HepG2 (cell line): ENCODE measurements around the gene SWSAP1. TPM values are rescaled to one million over a fixed set of nuclear protein-coding genes. Genes with fewer than 3 reads are reported as not detected.
A peak's percentile ranks its signal among the peaks of the same experiment; 100 is the strongest.

ENCODE experiments used
- CAMTA2 ChIP-seq: sonication (generic); formaldehyde crosslinking; IDR thresholded peaks from 2 replicates; pipeline ENCODE4 v1.4.0; 2020; ENCODE audit warnings: mild to moderate bottlenecking, missing genetic modification reagents, borderline replicate concordance
- CEBPB ChIP-seq: IDR thresholded peaks from 2 replicates; pipeline ENCODE4 v1.6.1; 2011; ENCODE audit warnings: low read depth, low read length, improper control_type of control experiment, borderline replicate concordance
- DR1 ChIP-seq: sonication (generic); formaldehyde crosslinking; IDR thresholded peaks from 2 replicates; pipeline ENCODE4 v1.8.0; 2021; ENCODE audit warnings: mild to moderate bottlenecking, missing genetic modification reagents, inconsistent platforms
- JUNB ChIP-seq: sonication (generic); formaldehyde crosslinking; IDR thresholded peaks from 2 replicates; pipeline ENCODE4 v1.8.0; 2022; ENCODE audit warnings: missing genetic modification reagents, mild to moderate bottlenecking, borderline replicate concordance
- KMT2A ChIP-seq: sonication (generic); formaldehyde crosslinking; IDR thresholded peaks from 2 replicates; pipeline ENCODE4 v1.4.0; 2020; ENCODE audit warnings: missing genetic modification reagents
- MTF1 ChIP-seq: sonication (generic); formaldehyde crosslinking; IDR thresholded peaks from 2 replicates; pipeline ENCODE4 v1.5.0; 2020; ENCODE audit warnings: missing genetic modification reagents
- NR2F6 ChIP-seq, 2 experiments: IDR thresholded peaks; 2 replicates each; pipeline ENCODE4 v1.6.1; 2016; ENCODE audit warnings: antibody characterized with exemption in 1 of 2, mild to moderate bottlenecking in 1 of 2
- SMARCE1 ChIP-seq: fragments of 450-650 bp; IDR thresholded peaks from 2 replicates; pipeline ENCODE4 v1.6.1; 2017; ENCODE audit warnings: borderline replicate concordance
- SNAPC2 ChIP-seq: sonication (generic); formaldehyde crosslinking; IDR thresholded peaks from 2 replicates; pipeline ENCODE4 v1.8.1; 2022; ENCODE audit warnings: mild to moderate bottlenecking, missing genetic modification reagents
- SNRNP70 ChIP-seq: fragments of 200-400 bp; formaldehyde crosslinking; IDR thresholded peaks from 2 replicates; pipeline ENCODE4 v1.6.1; 2017; ENCODE audit warnings: mild to moderate bottlenecking, low read depth, low read length, moderate library complexity
- SPEN ChIP-seq: sonication (generic); formaldehyde crosslinking; IDR thresholded peaks from 2 replicates; pipeline ENCODE4 v1.5.1; 2020; ENCODE audit warnings: low read depth, mild to moderate bottlenecking, missing genetic modification reagents
- SRSF9 ChIP-seq: fragments of 200-400 bp; formaldehyde crosslinking; IDR thresholded peaks from 2 replicates; pipeline ENCODE4 v1.6.1; 2018; ENCODE audit warnings: borderline replicate concordance, mild to moderate bottlenecking, low read depth, low read length; ENCODE audit not compliant: insufficient read depth, poor library complexity, severe bottlenecking
- SSRP1 ChIP-seq: IDR thresholded peaks from 2 replicates; pipeline ENCODE4 v1.6.1; 2016; ENCODE audit warnings: control low read depth
- ZFP62 ChIP-seq: sonication (generic); formaldehyde crosslinking; IDR thresholded peaks from 2 replicates; pipeline ENCODE4 v1.4.0; 2020; ENCODE audit warnings: missing genetic modification reagents
- ZNF724P ChIP-seq: sonication (generic); formaldehyde crosslinking; IDR thresholded peaks from 2 replicates; pipeline ENCODE4 v1.8.0; 2022; ENCODE audit warnings: missing genetic modification reagents, borderline replicate concordance
- ZZZ3 ChIP-seq: sonication (generic); formaldehyde crosslinking; IDR thresholded peaks from 2 replicates; pipeline ENCODE4 v1.4.0; 2020; ENCODE audit warnings: missing genetic modification reagents, mild to moderate bottlenecking, borderline replicate concordance
- polyA plus RNA-seq, 8 experiments: library from polyadenylated mRNA; depleted of rRNA in 3 of 8; stranded (reverse) in 7 of 8; unstranded in 1 of 8; fragments of >200 nt; fragmentation: Illumina TruSeq in 4 of 8; extraction: Trizol in 4 of 8; gene quantifications; 2 replicates each; pipeline versions ENCODE4 v1.2.1 to v1.2.3, GENCODE V29; 2011 to 2016; ENCODE audit warnings: low read depth in 4 of 8, missing spikeins in 1 of 8, mixed read lengths in 1 of 8; ENCODE audit not compliant: insufficient read depth in 1 of 8
- total RNA-seq, 5 experiments: library from RNA; depleted of rRNA; stranded (reverse); fragments of >200 nt; fragmentation: Illumina TruSeq; extraction: Trizol; gene quantifications; 2 replicates each; pipeline ENCODE4 v1.2.3, GENCODE V29; 2016; ENCODE audit warnings: low read depth in 1 of 5
- TF ChIP-seq, protein P1 (sequence below): fragments of 450-650 bp; IDR thresholded peaks from 2 replicates; pipeline ENCODE4 v1.6.1; 2017
- TF ChIP-seq, protein P2 (sequence below): sonication (generic); formaldehyde crosslinking; IDR thresholded peaks from 2 replicates; pipeline ENCODE4 v1.5.0; 2020; ENCODE audit warnings: missing genetic modification reagents, mild to moderate bottlenecking, borderline replicate concordance
- TF ChIP-seq, protein P3 (sequence below): IDR thresholded peaks from 2 replicates; pipeline ENCODE4 v1.4.0; 2020; ENCODE audit warnings: mild to moderate bottlenecking, missing genetic modification reagents
- TF ChIP-seq, protein P4 (sequence below): sonication (generic); formaldehyde crosslinking; IDR thresholded peaks from 2 replicates; pipeline ENCODE4 v1.4.0; 2020; ENCODE audit warnings: missing genetic modification reagents

SWSAP1 gene
- total and polyA plus RNA-seq, 2 of the 13 experiments (the other 11 are each of a cell fraction or from before 2014, with no cell fraction given) = 2.7 to 3.3 TPM

DNA sequence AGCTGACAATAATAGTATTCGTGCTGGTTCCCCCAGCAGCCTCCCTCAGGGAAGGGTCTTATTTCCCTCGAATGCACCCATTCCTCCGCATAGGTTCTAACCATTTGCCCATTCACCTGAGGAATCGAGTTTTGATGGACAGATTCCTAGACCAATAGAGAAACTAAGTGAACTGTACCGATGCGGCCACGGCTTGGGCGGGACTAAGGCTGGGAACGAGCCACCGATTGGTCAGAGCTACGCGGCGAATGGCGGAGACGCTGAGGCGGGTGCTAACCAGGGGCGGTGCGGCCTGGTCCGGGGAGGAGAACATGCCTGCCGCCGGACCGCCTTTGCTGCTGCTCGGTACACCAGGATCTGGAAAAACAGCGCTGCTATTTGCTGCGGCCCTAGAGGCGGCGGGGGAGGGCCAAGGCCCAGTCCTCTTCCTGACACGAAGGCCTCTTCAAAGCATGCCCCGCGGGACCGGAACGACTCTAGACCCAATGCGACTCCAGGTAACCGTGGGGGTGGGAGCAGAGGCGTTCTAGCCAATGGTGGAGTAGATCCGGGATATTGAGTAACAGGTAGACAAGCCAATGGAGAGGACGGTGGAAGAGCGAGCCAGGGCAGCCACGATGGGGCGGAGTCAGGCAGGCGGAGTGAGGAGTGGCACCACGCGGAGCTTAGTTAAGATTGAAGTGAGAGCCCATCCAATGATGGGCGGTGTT lies at the start of gene SWSAP1 (continued):
- TF ChIP-seq, protein P1, sequence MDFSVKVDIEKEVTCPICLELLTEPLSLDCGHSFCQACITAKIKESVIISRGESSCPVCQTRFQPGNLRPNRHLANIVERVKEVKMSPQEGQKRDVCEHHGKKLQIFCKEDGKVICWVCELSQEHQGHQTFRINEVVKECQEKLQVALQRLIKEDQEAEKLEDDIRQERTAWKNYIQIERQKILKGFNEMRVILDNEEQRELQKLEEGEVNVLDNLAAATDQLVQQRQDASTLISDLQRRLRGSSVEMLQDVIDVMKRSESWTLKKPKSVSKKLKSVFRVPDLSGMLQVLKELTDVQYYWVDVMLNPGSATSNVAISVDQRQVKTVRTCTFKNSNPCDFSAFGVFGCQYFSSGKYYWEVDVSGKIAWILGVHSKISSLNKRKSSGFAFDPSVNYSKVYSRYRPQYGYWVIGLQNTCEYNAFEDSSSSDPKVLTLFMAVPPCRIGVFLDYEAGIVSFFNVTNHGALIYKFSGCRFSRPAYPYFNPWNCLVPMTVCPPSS = no peak
- TF ChIP-seq CEBPB (peak; percentile 83), ZZZ3 (CRISPR knock-in tag) (0 out of 2 replicates have a peak, but pooled peaks have one; percentile 57), KMT2A (peak; percentile 29; the same call in 1 of the 2 replicates), SNRNP70 (no peak), ZFP62 (no peak), CAMTA2 (CRISPR knock-in tag) (no peak), DR1 (peak; percentile 71), ZNF724P (CRISPR knock-in tag) (0 out of 2 replicates have a peak, but pooled peaks have one; percentile 54), SMARCE1 (no peak), JUNB (CRISPR knock-in tag) (no peak), MTF1 (CRISPR knock-in tag) (no peak), SNAPC2 (CRISPR knock-in tag) (0 out of 2 replicates have a peak, but pooled peaks have one; percentile 37), SSRP1 (CRISPR knock-in tag) (no peak), SPEN (CRISPR knock-in tag) (peak; percentile 85), NR2F6 (IDR thresholded peaks at IDR 0.05) (no peak), NR2F6 (CRISPR knock-in tag; IDR thresholded peaks at IDR 0.05) (no peak; the same call in 1 of the 2 replicates), SRSF9 (no peak)
- TF ChIP-seq, protein P2, sequence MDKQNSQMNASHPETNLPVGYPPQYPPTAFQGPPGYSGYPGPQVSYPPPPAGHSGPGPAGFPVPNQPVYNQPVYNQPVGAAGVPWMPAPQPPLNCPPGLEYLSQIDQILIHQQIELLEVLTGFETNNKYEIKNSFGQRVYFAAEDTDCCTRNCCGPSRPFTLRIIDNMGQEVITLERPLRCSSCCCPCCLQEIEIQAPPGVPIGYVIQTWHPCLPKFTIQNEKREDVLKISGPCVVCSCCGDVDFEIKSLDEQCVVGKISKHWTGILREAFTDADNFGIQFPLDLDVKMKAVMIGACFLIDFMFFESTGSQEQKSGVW (CRISPR knock-in tag) = no peak
- TF ChIP-seq, protein P3, sequence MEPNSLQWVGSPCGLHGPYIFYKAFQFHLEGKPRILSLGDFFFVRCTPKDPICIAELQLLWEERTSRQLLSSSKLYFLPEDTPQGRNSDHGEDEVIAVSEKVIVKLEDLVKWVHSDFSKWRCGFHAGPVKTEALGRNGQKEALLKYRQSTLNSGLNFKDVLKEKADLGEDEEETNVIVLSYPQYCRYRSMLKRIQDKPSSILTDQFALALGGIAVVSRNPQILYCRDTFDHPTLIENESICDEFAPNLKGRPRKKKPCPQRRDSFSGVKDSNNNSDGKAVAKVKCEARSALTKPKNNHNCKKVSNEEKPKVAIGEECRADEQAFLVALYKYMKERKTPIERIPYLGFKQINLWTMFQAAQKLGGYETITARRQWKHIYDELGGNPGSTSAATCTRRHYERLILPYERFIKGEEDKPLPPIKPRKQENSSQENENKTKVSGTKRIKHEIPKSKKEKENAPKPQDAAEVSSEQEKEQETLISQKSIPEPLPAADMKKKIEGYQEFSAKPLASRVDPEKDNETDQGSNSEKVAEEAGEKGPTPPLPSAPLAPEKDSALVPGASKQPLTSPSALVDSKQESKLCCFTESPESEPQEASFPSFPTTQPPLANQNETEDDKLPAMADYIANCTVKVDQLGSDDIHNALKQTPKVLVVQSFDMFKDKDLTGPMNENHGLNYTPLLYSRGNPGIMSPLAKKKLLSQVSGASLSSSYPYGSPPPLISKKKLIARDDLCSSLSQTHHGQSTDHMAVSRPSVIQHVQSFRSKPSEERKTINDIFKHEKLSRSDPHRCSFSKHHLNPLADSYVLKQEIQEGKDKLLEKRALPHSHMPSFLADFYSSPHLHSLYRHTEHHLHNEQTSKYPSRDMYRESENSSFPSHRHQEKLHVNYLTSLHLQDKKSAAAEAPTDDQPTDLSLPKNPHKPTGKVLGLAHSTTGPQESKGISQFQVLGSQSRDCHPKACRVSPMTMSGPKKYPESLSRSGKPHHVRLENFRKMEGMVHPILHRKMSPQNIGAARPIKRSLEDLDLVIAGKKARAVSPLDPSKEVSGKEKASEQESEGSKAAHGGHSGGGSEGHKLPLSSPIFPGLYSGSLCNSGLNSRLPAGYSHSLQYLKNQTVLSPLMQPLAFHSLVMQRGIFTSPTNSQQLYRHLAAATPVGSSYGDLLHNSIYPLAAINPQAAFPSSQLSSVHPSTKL (CRISPR knock-in tag) = 0 out of 2 replicates have a peak, but pooled peaks have one; percentile 29
- TF ChIP-seq, protein P4, sequence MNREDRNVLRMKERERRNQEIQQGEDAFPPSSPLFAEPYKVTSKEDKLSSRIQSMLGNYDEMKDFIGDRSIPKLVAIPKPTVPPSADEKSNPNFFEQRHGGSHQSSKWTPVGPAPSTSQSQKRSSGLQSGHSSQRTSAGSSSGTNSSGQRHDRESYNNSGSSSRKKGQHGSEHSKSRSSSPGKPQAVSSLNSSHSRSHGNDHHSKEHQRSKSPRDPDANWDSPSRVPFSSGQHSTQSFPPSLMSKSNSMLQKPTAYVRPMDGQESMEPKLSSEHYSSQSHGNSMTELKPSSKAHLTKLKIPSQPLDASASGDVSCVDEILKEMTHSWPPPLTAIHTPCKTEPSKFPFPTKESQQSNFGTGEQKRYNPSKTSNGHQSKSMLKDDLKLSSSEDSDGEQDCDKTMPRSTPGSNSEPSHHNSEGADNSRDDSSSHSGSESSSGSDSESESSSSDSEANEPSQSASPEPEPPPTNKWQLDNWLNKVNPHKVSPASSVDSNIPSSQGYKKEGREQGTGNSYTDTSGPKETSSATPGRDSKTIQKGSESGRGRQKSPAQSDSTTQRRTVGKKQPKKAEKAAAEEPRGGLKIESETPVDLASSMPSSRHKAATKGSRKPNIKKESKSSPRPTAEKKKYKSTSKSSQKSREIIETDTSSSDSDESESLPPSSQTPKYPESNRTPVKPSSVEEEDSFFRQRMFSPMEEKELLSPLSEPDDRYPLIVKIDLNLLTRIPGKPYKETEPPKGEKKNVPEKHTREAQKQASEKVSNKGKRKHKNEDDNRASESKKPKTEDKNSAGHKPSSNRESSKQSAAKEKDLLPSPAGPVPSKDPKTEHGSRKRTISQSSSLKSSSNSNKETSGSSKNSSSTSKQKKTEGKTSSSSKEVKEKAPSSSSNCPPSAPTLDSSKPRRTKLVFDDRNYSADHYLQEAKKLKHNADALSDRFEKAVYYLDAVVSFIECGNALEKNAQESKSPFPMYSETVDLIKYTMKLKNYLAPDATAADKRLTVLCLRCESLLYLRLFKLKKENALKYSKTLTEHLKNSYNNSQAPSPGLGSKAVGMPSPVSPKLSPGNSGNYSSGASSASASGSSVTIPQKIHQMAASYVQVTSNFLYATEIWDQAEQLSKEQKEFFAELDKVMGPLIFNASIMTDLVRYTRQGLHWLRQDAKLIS (CRISPR knock-in tag) = no peak
